HPDE6-E6E7 (cell line): ENCODE measurements around the gene GFRAL.
A peak's percentile ranks its signal among the peaks of the same experiment; 100 is the strongest.
"Not testable (repeated sequence)": the region's sequence is repeated elsewhere in the genome, so short reads cannot be mapped to it uniquely, and the experiment has no call there.

ENCODE experiments used
- DNase-seq: peaks from one replicate; pipeline ENCODE4 v3.0.0; 2011; ENCODE audit warnings: missing footprints; ENCODE audit errors: extremely low spot score

Gene GFRAL

DNA sequence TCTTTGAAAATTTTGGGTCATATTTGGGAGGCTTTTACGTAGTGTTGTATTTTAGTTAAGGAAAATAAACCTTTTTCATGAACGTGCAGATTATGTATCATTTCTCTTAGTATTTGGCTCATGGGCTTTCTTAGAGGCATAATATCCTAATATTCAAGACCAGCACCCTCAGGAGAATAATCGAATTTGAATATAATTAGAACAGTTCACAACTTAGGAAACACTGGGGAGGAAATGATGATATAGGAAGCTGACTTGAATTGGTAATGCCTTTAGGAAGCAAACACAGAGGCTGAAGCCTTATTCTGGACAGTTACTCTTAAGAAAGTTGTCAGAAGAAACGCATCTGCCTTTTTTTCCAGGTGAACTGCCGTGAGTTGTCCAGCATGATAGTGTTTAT lies at the start of gene GFRAL:
Gene GFRAL (plus strand): TSS at position 301 of the 400 bp plus-strand sequence. CDS start 86 bp downstream, at position 387.
- DNase-seq: no peak

GRCh38 chr6:55277646-55278045 lies 49.6 kb upstream of the GFRAL start:
- no peak for DNase-seq

DNA sequence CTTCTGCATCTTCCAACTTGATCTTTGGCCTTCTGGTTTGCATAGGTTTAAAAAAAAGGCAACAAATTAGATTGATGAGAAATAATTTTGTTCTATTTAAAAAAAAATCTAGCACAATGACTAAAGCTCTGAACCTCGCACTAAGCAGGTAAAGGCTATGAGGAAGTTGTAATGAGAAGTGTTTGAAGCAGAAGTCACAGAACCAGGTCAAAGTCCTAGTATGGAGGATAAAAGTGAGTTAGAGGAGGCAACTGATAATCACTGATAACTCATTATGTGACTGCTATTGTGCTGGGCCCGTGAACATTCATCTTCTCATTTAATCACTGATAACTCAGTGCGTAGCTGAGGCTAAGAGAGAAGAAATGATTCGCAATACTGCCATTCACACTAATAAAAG lies 46.1 kb upstream of the GFRAL start:
- no peak for DNase-seq

DNA sequence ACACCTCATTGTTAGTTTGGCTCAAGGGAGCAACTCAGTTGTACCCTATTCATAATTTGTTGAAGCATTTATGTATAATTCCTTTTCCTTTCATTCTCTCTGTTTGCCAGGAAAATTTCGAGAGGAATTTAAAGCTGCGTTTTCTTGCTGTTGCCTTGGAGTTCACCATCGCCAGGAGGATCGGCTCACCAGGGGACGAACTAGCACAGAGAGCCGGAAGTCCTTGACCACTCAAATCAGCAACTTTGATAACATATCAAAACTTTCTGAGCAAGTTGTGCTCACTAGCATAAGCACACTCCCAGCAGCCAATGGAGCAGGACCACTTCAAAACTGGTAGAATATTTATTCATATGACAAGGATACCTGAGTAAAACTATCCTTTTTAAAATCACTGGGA lies 45.2 kb upstream of the GFRAL start:
- no peak for DNase-seq

DNA sequence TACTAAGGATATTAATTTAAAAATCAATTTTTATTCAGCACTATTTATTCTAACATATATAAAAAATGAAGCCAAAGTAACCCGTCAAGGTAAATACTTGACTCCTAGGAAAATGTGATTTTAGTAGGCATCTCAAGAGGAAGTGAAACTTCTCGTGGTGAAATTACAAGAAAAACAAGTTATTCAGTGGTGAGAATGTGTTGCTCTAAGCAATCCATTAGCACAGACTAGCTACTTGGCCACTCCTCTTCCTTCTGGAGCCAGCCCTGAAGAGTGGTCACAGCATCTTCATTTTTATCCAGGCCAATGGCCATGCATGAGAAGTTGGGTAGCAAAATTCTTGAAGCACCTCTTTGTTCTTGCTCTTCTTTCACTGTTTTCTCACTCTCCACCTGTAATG lies 40.4 kb upstream of the GFRAL start:
- DNase-seq: no peak

DNA sequence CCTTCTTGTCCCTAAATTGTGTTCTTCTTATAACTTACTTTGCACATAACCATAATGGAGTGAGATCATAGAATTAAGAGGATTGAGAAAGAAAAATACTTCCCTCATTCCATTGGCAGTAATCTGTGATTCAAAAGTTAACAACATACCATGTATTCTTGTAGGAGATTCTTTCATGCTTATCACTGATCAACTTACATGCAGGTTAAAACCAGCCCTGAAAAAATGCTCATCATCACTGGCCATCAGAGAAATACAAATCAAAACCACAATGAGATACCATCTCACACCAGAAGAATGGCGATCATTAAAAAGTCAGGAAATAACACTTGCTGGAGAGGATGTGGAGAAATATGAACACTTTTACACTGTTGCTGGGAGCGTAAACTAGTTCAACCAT lies 36.5 kb upstream of the GFRAL start:
- no peak for DNase-seq

DNA sequence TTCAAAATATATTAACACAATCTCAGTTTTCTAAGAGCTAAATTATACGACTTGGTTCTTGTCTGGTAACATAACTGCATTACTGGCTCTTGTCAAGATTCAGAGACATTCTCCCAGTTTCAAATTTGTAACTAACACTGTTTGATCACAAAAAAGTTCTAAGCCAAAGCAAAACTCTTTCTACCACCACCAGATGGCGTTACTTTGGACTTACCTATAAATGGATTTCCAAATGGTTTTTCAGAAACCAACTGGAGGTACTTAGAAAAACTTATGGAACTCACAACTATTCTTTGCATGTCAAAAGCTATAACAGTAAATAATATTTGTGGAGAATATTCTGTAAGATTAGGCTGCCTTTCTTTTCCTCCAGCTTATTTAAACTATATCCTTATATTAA lies 34.2 kb upstream of the GFRAL start:
- no peak for DNase-seq

GRCh38 chr6:55297214-55297613 lies 30.1 kb upstream of the GFRAL start:
- not testable (repeated sequence) for DNase-seq

DNA sequence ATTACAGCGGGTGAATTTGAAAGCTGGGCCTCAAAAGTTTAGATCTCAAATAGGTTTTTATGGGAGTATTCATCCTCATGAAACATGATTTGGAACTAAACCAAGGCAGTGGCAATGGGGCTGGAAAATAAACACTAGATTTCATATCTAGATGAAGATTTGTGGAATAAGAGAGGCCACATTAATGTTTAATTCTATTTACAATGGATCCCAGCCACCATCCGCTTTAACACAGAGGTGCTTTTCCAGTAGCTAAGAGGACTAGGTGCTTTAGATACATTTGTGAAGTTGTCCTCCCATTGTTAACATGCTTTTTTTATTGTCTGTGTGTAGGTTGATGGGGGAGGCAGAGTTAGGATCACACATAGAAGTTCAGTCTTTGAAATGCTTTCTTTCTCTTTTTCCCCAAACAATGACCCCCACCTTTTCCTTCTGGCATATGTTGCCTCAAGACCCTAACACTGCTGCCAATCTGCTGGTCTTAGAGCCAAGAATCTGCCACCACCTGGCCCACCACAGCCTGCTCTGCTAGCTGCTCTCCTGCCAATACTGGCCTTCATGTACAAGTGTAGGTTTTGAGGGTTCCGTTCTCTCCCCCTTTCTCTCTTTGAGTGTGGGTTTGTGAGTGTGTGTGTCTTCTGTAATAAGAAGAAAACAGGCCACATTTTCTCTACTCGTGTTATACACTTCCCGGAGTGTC lies 27.8 kb upstream of the GFRAL start:
- no peak for DNase-seq

GRCh38 chr6:55304747-55305146 lies 22.5 kb upstream of the GFRAL start:
- DNase-seq: no peak

- DNase-seq: no peak
Observed at GRCh38 chr6:55319961-55320695, 7.1 kb upstream of the GFRAL start.

GRCh38 chr6:55320696-55321086 lies 6.6 kb upstream of the GFRAL start:
- DNase-seq: no peak

DNA sequence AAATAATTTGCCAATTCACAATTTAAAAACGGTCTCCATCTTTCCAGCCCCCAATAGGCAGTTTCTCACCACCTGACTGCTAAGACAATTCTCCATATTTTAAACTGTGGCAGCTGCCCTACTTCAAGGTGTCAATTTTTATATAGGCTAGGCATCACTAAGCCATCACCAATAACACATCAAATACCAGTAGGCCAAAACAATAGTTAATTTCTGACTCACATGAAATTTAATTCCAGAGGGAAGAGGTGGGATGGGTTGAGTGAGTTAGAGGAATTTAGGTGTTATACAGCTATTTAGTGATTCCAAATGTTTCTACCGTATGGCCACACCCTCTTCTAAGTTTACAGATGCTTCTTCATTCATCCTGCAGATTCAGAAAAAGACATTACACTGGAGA lies 49.9 kb downstream of the GFRAL start:
- no peak for DNase-seq

GRCh38 chr6:55379471-55379870 lies 52.2 kb downstream of the GFRAL start:
- no peak for DNase-seq

DNA sequence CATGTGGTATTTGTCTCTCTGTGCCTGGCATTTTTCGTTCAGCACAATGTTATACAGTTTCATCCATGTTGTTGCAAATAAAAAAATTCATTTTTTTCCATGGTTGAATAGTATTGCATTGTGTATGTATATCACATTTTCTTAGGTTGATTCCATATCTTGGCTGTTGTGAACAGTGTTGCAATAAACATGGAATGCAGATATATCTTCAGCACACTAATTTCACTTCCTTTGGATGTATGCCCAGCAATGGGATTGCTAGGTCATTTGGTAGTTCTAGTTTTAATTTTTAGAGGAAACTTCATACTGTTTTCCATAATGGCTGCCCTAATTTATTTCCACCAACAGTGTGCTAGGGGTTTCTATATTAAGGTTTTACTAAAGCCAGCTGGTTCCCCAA lies 52.6 kb downstream of the GFRAL start:
- no peak for DNase-seq

GRCh38 chr6:55388211-55388610 lies 60.9 kb downstream of the GFRAL start:
- peak; percentile 6 for DNase-seq

DNA sequence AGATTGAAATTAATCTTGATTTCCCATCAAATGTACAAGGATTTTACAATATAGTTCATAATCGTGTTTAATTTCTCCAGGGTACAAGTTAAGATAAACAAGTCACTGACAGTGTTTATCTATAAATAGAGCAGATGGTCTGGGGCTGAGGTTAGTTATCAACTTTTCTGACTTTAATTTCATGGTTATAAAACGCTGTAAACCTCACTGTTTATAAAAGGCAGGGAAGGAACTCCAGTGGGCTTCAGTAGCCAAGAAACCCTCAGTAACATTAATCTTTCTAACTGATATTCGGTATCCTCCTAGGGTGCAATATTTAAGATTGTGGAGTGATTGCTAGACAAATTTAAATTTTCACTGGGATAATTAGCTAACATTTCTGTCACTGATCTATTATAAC lies 68.6 kb downstream of the GFRAL start:
- DNase-seq: no peak

DNA sequence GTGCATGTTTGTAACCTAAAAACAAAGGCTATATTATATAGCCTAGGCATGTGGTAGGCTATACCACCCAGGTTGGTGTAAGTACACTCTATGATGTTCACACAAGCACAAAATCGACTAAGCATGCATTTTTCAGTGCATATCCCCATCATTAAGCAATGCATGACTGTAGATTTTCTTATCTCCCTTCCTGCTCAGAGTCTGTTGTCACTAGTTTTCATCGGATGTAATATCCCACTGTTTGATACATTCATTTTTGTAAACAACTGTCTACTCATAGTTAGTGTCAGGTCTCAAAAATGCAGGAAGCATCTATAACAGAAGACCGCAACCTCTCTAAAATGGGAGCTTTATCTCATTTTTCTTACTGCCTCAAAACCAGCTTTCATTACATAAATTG lies 70.7 kb downstream of the GFRAL start:
- DNase-seq: no peak

- DNase-seq: no peak
Observed at GRCh38 chr6:55399351-55399750, 72.1 kb downstream of the GFRAL start.

GRCh38 chr6:55405474-55406235 lies 78.4 kb downstream of the GFRAL start:
- DNase-seq: no peak

- DNase-seq: no peak
Observed at GRCh38 chr6:55410674-55411073, 83.4 kb downstream of the GFRAL start.

DNA sequence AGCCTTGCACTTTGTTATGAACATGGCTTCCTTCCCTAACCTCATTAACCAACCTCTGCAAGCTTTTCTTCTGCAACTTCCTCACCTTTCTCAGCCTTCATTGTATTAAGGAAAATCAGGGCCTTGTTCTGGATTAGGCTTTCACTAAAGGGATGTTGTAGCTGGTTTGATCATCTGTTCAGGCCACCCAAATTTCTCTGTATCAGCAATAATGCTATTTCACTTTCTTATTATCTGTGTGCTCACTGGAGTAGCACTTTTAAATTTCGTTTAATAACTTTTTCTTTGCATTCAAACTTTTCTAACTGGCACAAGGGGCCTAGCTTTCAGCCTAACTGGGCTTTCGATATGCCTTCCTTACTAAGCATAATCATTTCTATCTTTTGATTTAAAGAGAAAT lies 96.7 kb downstream of the GFRAL start:
- DNase-seq: no peak
